ENCODE data around the gene HOXD4.
A peak's percentile ranks its signal among the peaks of the same experiment; 100 is the strongest.

HOXD4 gene

DNA sequence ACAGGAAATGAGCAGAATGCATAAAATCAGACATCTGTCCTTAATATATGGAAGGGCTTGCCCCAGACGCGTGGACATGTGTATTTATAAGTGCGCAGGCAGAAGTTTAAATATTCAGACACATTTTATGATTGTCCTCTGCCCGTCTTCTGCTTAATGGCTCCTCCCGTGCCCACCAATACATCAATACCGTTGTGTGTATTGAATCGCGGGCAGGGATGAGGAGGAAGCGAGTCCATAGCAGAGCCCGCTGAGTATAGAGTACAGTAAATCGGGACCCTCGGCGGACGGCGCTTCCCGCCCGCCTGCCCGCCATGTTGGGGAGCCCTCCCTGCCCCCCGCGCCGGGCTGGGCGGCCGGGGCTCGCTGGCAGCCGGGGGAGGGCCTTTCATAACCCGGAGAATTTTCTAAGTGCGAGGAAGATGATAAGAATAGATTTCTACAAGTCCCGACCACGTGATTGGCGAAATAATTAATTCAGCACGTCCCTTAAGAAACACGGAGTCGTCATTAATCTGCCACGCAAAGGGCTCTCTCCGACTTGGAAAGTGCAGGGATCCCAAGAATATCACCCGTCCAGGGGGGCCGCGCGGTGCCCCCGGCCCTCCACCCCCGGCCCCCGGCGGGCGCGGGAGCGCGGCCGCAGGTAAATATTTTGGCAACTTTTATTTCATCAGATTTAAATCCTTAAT lies 5.6 kb downstream of the HOXD4 start, which contains the start of gene HOXD3:
HOXD3 (plus strand) TSS at position 501 of the 692 bp plus-strand sequence. CDS start 11,808 bp downstream, outside the sequence.
- DNase-seq (ENCODE audit: low spot score): peak; percentile 24

DNA sequence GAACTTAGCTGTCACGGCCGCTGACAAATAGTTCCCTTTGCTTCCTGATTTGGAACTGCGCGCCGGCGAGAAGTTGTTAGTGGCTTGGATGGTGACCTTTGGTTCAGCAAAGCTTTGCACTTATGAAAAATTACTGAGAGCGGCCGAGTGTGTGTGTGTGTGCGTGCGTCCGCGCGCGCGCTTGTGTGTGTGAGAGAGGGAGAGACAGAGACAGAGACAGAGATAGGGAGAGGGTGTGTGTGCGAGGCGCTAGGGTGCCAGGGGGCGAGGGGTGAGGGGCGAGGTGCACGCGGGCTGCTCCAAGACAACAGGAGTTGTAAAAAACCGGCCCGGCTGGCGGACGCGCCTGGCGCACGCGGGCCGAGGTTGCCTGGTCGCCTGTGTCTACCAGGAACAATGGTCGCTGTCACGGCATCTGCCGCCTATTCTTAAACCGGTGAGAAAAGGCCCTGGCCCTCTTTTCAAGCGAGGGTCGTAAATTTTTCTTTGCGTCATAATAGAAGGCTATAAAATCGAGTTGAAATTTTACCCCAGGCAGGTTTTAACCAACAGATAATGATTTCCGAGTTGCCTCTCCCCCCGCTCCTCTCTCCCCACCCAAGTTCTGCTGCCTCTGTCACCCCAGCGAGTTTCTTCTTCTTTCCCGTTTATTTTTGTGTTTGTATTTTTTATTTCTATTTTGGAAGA lies 6.3 kb downstream of the HOXD4 start:
- DNase-seq (ENCODE audit: low spot score): peak; percentile 63

DNA sequence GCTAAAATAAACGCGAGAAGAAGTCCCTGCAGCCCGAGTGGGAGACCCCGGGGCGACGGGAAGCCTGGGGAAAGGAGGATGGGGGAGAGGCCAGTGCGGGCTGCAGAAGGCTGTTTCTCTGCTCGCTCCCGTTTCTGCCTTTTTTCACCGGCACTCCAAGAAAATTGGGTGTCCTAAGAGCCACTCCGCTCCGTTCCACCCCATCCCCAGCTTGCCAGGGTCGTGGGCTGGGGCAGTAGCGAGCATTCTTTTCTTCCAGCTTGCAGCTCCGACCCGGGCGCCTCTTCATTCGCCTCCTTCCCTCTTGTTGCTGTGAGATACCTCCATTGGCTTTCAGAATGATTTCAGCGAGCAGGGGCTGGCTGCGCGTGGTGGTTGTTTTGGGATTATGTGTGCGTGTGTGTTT lies 6.8 kb downstream of the HOXD4 start:
- peak; percentile 30 for DNase-seq (ENCODE audit: low spot score)

DNA sequence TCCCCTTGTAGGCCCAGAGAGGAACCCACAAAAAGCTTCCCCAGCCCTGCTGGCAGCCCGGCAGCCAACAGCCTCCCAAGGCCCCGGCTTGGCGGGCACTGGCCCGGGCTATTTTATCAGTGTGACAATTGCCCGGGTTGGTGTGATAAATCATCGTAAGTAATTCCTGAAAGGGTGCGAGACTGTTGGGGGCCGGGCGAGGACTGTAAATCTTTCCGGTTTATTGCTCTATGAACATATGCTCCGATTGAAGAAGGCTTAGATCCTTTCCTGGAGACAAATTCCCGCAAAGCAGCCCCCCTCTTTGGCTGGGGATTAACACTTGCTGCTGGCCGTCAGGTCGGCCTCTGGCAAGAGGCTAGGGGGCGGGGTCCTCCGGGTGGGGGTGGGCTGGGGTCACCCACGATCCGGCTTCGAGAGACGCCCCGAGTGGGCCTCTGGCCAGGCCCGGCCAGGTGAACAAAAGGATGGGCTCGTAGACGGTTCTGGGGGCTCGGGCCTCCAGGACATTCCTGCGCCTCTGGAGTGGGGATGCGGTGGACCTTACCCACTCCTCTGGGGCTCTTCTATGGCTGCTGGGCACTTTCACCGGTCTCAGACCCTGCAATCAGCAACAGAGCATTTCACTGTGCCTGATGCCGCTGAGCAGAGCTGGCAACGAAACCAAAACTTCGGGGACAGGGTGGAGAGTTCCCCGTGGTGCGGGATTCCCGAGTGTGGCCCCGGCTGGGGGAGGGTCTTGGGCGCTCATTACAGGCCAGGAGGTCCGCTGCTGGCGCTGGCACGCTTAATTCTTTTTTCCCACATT lies 7.7 kb downstream of the HOXD4 start:
- DNase-seq (ENCODE audit: low spot score): no peak

DNA sequence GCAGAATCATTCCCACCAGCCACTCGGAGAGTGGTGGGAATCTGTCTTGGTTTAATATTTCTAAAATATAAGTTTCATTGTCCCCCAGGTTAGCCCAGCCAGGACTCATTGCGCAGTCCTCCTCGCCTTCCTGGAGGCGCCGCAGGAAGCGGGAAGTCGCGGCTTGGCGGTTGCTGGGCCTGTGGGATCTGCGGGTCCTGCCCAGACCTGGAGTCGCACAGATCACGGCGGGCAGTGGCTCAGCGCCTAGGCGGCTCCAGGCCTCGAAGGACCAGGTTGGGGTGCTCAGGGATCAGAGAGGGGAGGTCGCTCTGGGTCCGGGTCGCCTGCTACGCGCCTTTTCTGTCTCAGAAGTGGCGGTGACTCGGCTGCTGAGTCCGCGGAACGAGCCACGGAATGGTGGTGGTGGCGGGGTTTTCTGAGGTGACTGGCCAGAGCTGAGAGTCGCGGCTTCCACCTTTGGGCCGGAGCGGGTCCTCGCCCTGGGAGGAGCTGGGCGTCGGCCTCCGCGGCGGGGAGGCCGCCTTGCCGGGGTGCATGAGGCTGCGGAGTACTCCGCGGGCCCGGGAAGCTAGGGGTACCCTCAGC lies 8.4 kb downstream of the HOXD4 start:
- DNase-seq (ENCODE audit: low spot score): no peak

DNA sequence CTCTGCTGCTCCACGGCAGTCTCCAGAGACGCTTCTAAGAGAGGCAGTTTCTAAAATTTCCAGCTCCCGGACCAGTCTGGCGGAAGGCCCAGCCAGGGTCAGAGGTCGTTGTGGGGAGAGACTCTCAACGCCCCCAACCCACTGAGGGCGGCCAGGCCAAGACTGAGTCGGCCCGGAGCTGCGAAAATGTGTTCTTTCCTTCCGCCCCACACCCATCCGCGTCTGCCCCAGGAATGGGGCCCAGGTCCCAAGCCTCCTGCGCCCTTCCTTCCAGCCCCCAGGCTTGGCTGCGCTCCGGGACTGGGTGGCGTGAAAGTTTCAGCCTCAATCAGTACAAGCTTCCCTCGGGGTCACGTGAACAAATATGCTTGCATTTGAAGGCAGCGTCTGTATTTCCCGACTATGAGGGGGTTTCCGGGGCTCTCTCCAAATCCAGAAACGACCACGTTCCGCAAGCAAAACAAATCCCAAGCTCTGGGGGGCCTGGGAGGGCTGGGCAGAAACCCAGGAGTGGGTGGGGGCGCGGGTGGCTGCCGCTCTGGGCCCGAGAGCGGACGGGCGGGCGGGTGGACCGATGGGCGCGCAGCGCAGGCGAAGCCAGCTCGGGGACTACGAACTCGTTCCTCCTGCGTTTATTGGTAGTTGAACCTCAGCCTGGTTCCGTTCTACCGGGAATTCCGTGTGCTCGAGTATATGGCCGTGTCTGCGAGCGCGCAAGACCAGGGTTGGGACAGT lies 9.1 kb downstream of the HOXD4 start:
- DNase-seq (ENCODE audit: low spot score): no peak

DNA sequence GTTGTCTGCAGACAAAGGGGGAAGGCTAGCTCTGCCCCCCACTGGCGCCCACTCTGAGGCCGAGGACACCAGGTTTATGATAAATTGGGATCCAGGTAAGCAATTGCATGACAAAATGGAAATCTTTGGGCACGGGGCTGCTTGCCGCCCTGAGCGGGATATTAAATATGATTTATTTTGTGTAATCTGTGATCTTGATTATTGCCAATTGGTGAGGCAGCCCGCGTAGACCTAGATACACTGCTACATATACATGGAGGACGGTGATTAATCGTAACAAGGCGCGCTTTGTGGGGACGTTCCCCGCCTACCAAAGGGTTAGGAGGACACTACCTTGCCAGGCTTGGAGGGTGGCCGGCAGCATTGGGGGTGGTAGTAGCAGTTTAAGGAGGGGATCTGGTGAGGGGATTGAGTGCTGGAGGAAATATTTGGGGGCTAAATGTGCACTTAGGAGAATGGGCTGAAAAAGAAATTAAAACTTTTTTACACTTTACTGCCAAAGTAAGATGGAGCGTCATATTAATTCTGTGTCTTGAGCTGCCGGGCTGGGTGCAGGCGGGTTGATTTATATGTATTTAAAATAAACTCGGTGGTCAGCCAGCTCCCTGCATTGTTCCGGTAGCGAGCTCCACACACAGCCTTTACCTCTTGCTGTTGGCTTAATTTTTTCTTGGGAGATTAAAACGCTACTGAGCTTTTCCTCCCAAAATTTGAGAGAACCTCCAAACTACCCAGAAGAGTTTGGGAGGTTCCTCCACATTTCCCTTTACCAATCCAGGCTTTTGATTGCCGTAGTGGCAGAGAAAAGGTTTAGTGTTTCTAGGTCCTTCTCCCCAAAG lies 9.9 kb downstream of the HOXD4 start:
- DNase-seq (ENCODE audit: low spot score): no peak

DNA sequence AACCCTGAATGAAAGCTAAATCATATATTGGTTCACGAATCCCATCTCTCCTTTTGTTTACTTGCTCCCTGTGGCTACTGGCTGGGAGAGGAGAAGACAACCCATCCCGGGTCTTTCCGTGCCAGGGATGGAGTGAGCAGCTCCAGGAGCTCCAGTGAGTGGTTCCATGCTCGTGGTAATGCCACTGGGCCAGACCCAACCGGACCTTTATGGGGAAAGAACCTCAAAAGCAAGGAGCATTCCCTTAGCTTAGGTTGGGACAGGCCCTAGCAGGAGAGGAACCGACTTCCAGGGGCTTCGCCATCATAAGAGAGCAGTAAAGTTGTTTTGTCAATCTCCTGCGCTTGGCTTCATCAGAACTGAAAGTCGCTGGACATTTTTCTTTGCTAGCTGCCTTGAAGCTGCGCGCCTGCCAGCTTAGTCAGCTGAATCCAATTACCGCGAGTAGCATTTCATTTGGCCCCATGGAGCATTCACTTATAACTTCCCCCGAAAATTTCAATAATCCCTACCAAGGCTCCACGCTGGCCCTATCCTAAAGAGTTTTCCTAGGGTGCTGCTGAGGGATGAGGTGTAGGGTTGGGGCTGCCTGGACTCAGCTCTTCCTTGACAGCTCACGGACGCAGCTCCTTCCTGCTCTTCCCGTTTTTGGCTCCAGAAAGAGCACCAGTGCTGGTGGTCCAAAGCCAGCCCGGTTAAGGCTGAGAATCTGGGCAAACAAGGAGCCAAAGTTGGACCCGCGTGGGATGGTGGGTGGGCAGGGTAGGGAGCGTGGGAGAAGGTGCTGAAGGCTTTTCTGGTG lies 10.7 kb downstream of the HOXD4 start:
- peak; percentile 71 for DNase-seq (ENCODE audit: low spot score)

DNA sequence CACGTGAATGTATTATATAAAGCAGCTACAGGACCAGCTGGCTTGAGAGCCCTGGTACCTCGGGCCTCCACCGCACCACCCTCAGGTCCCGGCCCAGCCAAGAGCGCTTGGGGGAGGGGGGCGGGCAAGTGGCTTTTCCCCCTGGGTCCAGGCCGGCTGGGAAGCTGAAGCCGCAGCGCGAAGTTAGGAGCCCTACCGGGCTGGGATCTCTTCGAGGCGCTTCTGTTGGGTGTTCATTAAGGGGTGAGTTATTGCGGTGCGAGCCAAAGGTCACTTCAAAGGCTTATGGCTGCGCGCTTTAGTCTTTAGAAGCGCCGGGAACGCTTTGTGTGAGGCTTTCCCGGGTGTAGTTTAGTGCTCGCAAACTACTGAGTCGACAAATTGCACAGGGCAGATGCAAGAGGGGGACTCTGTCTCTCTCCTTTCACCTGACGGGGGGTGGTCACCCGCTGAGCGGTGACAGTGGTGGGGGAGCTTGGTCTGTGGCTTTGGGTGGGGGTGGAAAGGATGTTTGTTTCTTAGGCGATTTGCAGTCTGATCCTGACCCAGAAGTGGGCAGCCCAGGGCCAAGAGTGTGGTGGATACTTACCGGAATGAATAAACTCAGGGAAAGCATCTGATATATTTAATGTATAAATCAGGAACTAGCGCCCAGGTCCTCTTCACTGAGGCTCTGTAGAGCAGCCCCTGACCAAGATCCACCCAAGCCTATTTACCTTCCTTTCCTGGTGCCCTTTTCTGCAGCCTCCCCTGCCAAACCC lies 11.7 kb downstream of the HOXD4 start:
- no peak for DNase-seq (ENCODE audit: low spot score)

DNA sequence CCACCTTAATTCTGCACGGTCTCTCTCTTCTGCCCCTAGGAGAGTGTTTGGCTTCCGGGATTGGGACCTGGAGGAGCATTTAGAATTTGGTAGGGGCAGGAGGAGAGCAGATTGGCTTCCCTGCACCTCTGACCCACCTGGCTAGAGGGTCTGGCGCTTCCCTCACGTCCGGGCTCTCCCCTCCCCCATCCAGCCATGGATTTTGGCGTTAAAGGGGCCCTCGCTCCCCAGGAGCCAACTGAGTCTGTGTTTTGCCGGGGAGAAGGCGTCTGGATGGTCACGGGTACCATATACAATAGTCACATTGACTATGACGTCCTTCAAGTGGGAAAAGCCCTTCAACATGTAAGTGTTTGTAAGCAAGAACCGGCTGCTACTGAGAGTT lies 12.3 kb downstream of the HOXD4 start:
- DNase-seq (ENCODE audit: low spot score): no peak

DNA sequence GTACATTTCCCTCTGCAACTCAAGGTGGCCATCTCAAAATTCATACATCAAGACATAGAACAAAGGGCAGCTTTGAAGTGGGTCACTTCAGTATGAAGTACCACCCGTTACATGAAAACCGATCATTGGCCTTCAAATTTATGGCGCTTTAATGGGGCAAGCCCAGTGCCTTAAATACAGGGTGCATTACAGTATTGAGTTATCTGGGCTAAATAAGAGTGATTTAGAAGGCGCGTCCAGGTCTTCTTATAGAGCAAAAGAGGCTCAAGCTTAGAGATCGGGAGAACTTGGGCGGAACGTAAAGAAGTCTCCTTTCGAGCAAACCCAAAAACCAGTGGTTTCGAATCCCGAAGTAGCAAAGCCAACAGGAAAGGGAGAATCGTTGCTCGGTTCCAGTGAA lies 12.9 kb downstream of the HOXD4 start:
- DNase-seq (ENCODE audit: low spot score): no peak

DNA sequence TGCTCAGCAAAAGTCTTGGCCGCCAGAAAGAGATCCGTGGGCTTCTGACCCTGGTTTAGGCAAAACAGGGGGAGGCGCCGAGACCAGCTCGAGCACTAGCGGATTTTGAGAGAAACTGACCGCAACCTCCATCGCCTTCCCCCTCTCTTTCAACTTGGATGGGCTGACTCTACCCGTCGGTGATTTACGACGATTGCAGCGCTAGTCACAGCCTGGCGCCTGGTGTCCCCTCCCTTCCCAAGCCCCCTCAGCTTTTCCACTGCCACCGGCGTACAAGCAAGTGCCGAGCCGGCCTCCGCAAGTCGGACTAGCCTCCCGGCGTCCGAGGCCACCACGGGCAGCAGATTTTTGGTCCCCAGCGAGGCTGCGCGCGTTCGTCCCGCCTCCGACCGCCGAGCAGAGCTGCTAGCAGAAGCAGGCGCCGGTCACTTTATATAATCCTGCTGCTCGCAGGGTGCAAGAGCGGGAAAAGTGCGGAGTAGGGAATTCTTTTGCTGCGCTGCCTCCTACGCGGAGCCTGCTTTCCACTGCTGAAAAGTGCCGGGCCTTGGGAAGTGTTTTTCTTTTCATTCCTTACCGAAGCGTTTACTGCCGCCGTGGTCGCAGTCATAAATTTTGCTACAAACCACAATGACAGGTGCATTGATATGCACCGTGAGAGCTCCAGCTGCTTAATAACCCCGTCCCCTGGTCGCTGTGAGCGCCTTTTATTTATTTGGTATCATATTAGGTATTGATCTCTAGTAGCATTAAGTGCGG lies 13.4 kb downstream of the HOXD4 start:
- no peak for DNase-seq (ENCODE audit: low spot score)

DNA sequence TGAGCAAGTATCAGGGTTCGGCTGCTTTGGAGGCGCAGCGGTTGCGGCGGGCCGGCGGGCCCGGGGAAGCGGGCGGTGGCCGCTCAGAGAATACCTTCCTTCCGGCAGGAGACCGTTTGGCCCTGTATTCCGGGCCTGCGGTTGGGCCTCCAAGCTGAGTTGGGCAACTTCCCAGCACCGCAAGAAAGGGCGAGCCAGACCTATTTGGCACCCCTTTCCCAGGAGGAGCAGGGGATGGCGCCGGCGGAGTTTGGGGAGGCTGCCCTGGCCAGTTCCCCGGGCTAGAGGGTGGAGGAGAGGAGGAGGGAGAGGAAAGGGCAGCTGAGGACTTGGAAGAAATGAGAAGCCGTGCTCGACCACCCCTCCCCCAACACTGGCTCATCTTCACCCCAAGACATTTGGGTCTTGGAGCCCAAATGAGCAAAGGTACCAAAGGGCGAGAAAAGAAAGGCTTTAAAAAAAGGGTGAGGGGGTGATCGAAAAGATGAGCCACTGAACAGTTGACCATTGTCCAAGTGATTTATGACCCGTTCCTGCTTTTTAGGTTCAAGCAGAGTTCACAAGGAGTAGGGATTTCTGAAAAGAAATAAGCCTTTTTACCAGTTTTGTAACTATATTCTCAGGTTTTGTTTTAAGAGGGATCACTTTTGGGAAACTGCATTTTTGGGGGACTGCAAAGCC lies 14.2 kb downstream of the HOXD4 start:
- no peak for DNase-seq (ENCODE audit: low spot score)

DNA sequence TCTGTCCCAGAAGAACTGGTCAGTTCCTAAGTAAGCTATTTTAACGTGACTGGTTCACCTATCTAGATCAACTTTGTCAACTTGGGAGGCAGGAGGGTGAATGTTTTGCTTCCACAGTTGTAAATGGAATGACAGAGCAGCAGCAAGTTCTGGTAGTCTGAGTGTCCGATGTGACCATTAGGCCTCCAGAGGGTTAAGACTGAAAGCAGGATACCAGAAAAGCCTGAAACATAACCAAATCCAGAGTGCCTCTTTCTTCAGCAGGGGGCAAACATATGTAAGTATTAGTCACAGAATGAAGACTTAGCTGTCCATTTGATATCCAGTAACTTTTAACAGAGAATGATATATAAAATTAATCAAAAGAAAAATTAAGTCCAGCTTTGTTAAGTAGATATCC lies 14.9 kb downstream of the HOXD4 start:
- DNase-seq (ENCODE audit: low spot score): no peak

DNA sequence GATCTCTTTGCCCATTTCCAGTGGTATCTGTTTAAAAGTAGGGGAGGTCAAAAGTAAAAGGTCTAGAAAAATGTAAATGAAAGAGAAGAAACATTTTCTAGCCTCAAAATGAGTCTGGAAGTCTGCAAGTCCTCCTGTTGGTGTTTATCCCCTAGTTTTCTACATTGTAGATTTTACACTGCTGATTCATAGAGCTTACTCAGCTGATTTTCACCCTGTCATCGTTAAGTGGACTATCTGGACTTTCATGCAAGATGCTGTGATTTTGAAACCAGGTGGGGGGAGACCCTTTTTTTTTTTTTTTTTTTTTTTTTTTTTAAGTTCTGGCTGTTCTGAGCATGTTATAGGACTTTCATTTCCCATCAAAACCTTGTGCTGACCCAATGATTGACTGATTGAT lies 16.0 kb downstream of the HOXD4 start:
- DNase-seq (ENCODE audit: low spot score): peak; percentile 39

DNA sequence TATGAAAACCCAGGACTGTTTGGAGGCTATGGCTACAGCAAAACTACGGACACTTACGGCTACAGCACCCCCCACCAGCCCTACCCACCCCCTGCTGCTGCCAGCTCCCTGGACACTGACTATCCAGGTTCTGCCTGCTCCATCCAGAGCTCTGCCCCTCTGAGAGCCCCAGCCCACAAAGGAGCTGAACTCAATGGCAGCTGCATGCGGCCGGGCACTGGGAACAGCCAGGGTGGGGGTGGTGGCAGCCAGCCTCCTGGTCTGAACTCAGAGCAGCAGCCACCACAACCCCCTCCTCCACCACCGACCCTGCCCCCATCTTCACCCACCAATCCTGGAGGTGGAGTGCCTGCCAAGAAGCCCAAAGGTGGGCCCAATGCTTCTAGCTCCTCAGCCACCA lies 17.8 kb downstream of the HOXD4 start:
- DNase-seq (ENCODE audit: low spot score): no peak

DNA sequence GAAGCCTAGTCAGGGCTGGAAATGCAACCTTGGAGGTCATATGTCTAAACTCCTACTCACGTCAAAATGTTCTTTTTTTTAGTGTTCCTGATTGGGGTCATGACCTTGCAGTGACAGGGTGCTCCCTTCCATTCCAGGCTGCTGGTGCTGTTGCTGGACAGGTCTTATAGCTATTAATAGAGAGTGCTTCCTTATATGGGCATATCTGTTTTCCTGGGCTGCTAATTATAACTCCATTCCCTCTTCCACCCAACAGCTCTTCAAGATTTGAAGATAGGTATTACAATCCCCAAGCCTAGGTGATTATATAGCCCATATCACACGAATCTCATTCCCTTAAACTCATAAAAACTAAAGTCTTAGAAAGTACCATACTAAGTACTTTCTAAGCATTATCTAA lies 18.4 kb downstream of the HOXD4 start:
- DNase-seq (ENCODE audit: low spot score): no peak

Measured in AG08395 (cell line).